HuH-7 (cell line): ENCODE data around the gene COMMD8.
"Not testable (repeated sequence)": the region's sequence is repeated elsewhere in the genome, so short reads cannot be mapped to it uniquely, and the experiment has no call there.

Source experiments
- DNase-seq: peaks from one replicate; pipeline ENCODE4 v3.0.0; 2011; ENCODE audit warnings: low spot score

The COMMD8 gene

GRCh38 chr4:47463235-47463956 is at the start of gene COMMD8:
Gene COMMD8, minus strand, starts transcription at chr4:47463702. Its CDS starts 51 bp downstream, at chr4:47463651.
- peak; percentile 91 for DNase-seq

GRCh38 chr4:47510506-47511143 is 47.1 kb upstream of the COMMD8 start:
- no peak for DNase-seq

GRCh38 chr4:47505666-47506065 is 42.2 kb upstream of the COMMD8 start:
- DNase-seq, result no peak

GRCh38 chr4:47505147-47505546 is 41.6 kb upstream of the COMMD8 start:
- DNase-seq, result no peak

GRCh38 chr4:47500776-47501175 is 37.3 kb upstream of the COMMD8 start:
- DNase-seq, result no peak

GRCh38 chr4:47499700-47500099 is 36.2 kb upstream of the COMMD8 start:
- no peak for DNase-seq

GRCh38 chr4:47498899-47499298 is 35.4 kb upstream of the COMMD8 start:
- DNase-seq, result no peak

GRCh38 chr4:47494124-47494430 is 30.6 kb upstream of the COMMD8 start:
- no peak for DNase-seq

GRCh38 chr4:47493238-47494123 is 30.0 kb upstream of the COMMD8 start:
- no peak for DNase-seq

GRCh38 chr4:47490550-47490949 is 27.0 kb upstream of the COMMD8 start:
- DNase-seq, result peak; percentile 25

GRCh38 chr4:47488706-47489105 is 25.2 kb upstream of the COMMD8 start:
- DNase-seq, result no peak

GRCh38 chr4:47486727-47487126 is 23.2 kb upstream of the COMMD8 start:
- DNase-seq, result not testable (repeated sequence)

- DNase-seq, result no peak
Observed at GRCh38 chr4:47486231-47486673, 22.8 kb upstream of the COMMD8 start.

- no peak for DNase-seq
Observed at GRCh38 chr4:47485768-47486167, 22.3 kb upstream of the COMMD8 start.

GRCh38 chr4:47485047-47485692 is 21.7 kb upstream of the COMMD8 start, which contains the start of gene ATP10D:
Gene ATP10D, plus strand, starts transcription at chr4:47485275. Its CDS starts 27,266 bp downstream, at chr4:47512541.
- peak; percentile 83 for DNase-seq

GRCh38 chr4:47484168-47484567 is 20.7 kb upstream of the COMMD8 start:
- no peak for DNase-seq

- DNase-seq, result no peak
Observed at GRCh38 chr4:47483745-47484144, 20.2 kb upstream of the COMMD8 start.

GRCh38 chr4:47482326-47482725 is 18.8 kb upstream of the COMMD8 start:
- no peak for DNase-seq

- no peak for DNase-seq
Observed at GRCh38 chr4:47478804-47479203, 15.3 kb upstream of the COMMD8 start.

GRCh38 chr4:47475411-47475810 is 11.9 kb upstream of the COMMD8 start:
- no peak for DNase-seq

GRCh38 chr4:47474799-47475198 is 11.3 kb upstream of the COMMD8 start:
- no peak for DNase-seq

GRCh38 chr4:47473141-47473750 is 9.7 kb upstream of the COMMD8 start:
- no peak for DNase-seq
